ENCODE data around the gene NEU1.

- TF ChIP-seq CTCF (IDR thresholded peaks at IDR 0.05; ENCODE audit: insufficient read depth, low read length) (no peak), REST (IDR thresholded peaks at IDR 0.05; ENCODE audit: insufficient replicate concordance, low read depth) (no peak), POLR2AphosphoS5 (IDR thresholded peaks at IDR 0.05; ENCODE audit: low read depth) (no peak), GABPA (IDR thresholded peaks at IDR 0.05; ENCODE audit: low read depth) (no peak)
These were observed 690 bp downstream of the NEU1 start for GRCh38 chr6:31861919-31862343.

All from HL-60 (cell line).